Measurements from ENCODE around the gene CYP2A13.
"Not testable (repeated sequence)": the region's sequence is repeated elsewhere in the genome, so short reads cannot be mapped to it uniquely, and the experiment has no call there.

CYP2A13 gene

GRCh38 chr19:41088151-41088550 is at the start of gene CYP2A13:
Gene CYP2A13 (plus strand): TSS chr19:41088451. CDS start chr19:41088472, 21 bp downstream.
- DNase-seq: no peak

GRCh38 chr19:41039806-41040205 is 48.4 kb upstream of the CYP2A13 start:
- no peak for DNase-seq

- not testable (repeated sequence) for DNase-seq
These were observed 43.2 kb upstream of the CYP2A13 start for GRCh38 chr19:41045095-41045494.

GRCh38 chr19:41050426-41050825 is 37.8 kb upstream of the CYP2A13 start:
- no peak for DNase-seq

GRCh38 chr19:41052162-41052561 is 36.1 kb upstream of the CYP2A13 start:
- DNase-seq: not testable (repeated sequence)

- DNase-seq: not testable (repeated sequence)
These were observed 34.9 kb upstream of the CYP2A13 start for GRCh38 chr19:41053331-41053730.

- DNase-seq: no peak
These were observed 23.2 kb upstream of the CYP2A13 start for GRCh38 chr19:41064974-41065569.

- no peak for DNase-seq
These were observed 12.0 kb upstream of the CYP2A13 start for GRCh38 chr19:41076286-41076685.

GRCh38 chr19:41083516-41083915 is 4.7 kb upstream of the CYP2A13 start:
- no peak for DNase-seq

- no peak for DNase-seq
These were observed 2.4 kb upstream of the CYP2A13 start for GRCh38 chr19:41085748-41086415.

- no peak for DNase-seq
These were observed 1.7 kb downstream of the CYP2A13 start for GRCh38 chr19:41089959-41090358.

GRCh38 chr19:41095703-41096102 is 7.5 kb downstream of the CYP2A13 start:
- DNase-seq: no peak

GRCh38 chr19:41096353-41096752 is 8.1 kb downstream of the CYP2A13 start:
- DNase-seq: no peak

GRCh38 chr19:41097302-41097701 is 9.1 kb downstream of the CYP2A13 start:
- no peak for DNase-seq

GRCh38 chr19:41098762-41099161 is 10.5 kb downstream of the CYP2A13 start:
- DNase-seq: no peak

- DNase-seq: not testable (repeated sequence)
These were observed 14.0 kb downstream of the CYP2A13 start for GRCh38 chr19:41102210-41102609.

- DNase-seq: no peak
These were observed 17.9 kb downstream of the CYP2A13 start for GRCh38 chr19:41106177-41106576.

GRCh38 chr19:41111296-41111695 is 23.0 kb downstream of the CYP2A13 start:
- DNase-seq: no peak

GRCh38 chr19:41111750-41112295 is 23.6 kb downstream of the CYP2A13 start:
- DNase-seq: no peak

GRCh38 chr19:41112728-41113290 is 24.6 kb downstream of the CYP2A13 start:
- no peak for DNase-seq

- no peak for DNase-seq
These were observed 25.9 kb downstream of the CYP2A13 start, which contains the start of gene CYP2F1 for GRCh38 chr19:41114132-41114531. Gene CYP2F1 (plus strand): TSS chr19:41114432. CDS start chr19:41116189, 1,757 bp downstream.

- DNase-seq: no peak
These were observed 28.0 kb downstream of the CYP2A13 start for GRCh38 chr19:41116261-41116660.

GRCh38 chr19:41120929-41121911 is 33.0 kb downstream of the CYP2A13 start:
- not testable (repeated sequence) for DNase-seq
